PFSK-1 (cell line): Measurements from ENCODE around the gene FAM124B.

Experiments used
- FOXP2 ChIP-seq: optimal IDR thresholded peaks from 2 replicates; pipeline ENCODE3; 2011; ENCODE audit warnings: borderline replicate concordance, control low read depth, inconsistent platforms; ENCODE audit not compliant: insufficient read depth; ENCODE audit errors: extremely low read length, extremely low read depth
- POLR2AphosphoS5 ChIP-seq: IDR thresholded peaks from 2 replicates; pipeline ENCODE4 v1.6.1; 2012; ENCODE audit warnings: low read depth, mild to moderate bottlenecking, control low read depth, low read length, moderate library complexity
- REST ChIP-seq, 2 experiments: IDR thresholded peaks; 2 replicates each; pipeline versions ENCODE4 v1.6.1 to v1.8.0; 2011 to 2012; ENCODE audit warnings: low read depth in 2 of 2, low read length in 2 of 2, control low read depth in 1 of 2, inconsistent platforms in 1 of 2, mild to moderate bottlenecking in 1 of 2, moderate library complexity in 1 of 2; ENCODE audit not compliant: insufficient read depth in 1 of 2
- SIN3A ChIP-seq: IDR thresholded peaks from 2 replicates; pipeline ENCODE4 v1.6.1; 2012; ENCODE audit warnings: mild to moderate bottlenecking, low read length, moderate library complexity, borderline replicate concordance; ENCODE audit not compliant: insufficient read depth
- TAF1 ChIP-seq: IDR thresholded peaks from 2 replicates; pipeline ENCODE4 v1.6.1; 2012; ENCODE audit warnings: low read length, control low read depth, borderline replicate concordance; ENCODE audit not compliant: insufficient read depth

Gene FAM124B

DNA sequence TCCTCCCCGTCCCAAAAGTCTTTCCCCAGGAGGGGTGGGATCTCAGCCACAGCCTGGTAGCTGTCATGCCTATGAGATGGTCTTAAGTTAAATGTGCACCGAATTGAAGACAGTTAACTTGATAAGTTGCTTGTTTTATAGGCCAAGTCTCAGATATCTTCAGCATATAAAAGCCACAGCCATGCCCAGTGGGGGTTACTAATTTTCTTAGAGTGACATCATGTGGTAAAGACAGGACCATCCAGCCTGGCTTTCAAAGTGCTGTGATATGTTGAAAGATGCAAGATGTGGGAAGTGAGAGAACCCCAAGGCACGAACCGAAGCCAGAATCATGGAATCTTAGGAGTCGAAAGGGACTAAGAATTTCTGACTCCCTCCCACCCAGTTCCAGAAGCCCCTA lies 42.1 kb upstream of the FAM124B start:
- TF ChIP-seq REST (IDR thresholded peaks at IDR 0.05; ENCODE audit: insufficient read depth in 1 of 2, low read depth in 2 of 2, low read length in 2 of 2), result no peak
- no peak for TF ChIP-seq TAF1

DNA sequence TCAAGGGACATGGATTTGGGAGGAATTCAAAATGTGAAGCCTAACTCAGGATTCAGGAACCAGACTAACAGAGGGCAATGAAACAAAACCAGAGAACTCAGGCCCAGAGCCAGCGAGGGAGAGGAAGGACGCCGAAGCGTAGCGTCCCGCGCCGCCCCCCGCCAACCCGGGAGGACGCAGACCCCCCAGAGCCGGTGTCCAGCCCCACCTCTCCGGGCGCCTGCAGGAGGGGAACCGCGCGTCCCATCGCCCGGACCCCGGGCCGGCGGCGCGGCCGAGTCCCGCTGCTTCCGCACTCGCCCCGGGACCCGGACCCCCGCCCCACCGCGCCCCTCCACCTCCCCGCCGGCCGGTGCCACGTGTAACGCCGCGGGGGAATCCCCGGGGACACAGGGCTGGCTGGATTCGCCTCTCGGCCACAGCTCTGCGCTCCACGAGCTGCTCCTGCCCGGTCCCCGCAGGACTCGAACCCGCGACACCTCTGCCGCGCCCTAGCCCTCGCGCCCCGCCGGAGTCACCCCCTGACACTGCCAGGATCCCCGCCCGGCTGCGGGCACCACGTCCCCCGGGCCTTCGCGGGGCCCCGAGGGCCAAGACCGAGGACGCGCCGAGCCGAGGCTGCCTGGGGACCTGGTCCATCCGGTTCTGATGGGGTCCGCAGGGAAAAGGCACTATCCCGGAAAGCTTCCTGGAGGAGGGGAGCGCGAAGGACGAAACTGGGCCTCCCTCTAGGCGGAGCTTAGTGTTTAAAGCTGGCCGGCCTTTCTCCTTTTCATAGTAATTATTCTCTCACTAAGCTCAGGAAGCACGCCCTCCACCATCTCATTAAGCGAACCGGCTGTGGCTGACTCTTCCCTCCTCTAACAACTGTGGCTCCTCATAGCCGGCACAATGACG lies 40.4 kb upstream of the FAM124B start:
- no peak for TF ChIP-seq SIN3A
- TF ChIP-seq TAF1, result no peak
- no peak for TF ChIP-seq FOXP2
- no peak for TF ChIP-seq REST (IDR thresholded peaks at IDR 0.05; ENCODE audit: insufficient read depth in 1 of 2, low read depth in 2 of 2, low read length in 2 of 2)
- TF ChIP-seq POLR2AphosphoS5, result no peak

DNA sequence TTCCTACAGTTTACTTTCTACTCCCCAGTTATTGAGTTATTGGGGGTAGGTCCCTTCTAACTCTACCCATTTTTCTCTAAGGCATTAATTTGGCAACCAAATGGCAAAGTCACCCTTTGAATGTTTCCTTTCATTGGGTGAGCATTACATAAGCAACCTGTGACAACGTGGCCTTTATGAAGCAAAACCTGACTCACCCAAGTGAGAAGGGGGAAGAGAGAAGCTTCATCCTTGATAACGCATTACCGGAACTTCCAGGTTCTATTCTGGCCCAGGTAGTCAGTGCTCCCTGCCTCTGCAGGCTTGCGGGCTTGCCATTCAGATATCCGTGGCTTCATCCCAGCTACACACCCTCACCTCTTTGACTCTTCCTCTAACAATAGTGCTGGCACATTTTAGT lies 39.1 kb upstream of the FAM124B start:
- TF ChIP-seq FOXP2 (no peak), SIN3A (no peak), REST (IDR thresholded peaks at IDR 0.05; ENCODE audit: insufficient read depth in 1 of 2, low read depth in 2 of 2, low read length in 2 of 2) (no peak), POLR2AphosphoS5 (no peak), TAF1 (no peak)

DNA sequence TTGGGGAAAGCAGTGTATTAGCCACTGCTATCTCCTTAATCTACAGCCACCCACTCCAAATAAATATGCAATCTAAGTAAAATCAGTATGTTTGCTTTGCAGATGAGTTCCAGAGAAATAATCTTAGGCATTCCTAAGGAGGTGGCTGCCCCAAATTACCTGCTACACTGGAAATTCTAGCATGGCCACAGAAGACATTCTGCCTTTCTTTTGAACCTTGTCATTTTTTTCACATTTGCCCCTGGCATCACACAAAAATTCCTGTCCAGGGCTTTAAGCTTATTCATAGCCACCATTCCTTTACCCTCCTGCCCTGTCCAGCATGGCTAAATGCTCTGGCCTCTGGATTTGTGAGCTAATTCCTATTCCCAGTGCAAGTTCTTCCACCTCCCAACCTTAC lies 36.8 kb upstream of the FAM124B start:
- no peak for TF ChIP-seq SIN3A

DNA sequence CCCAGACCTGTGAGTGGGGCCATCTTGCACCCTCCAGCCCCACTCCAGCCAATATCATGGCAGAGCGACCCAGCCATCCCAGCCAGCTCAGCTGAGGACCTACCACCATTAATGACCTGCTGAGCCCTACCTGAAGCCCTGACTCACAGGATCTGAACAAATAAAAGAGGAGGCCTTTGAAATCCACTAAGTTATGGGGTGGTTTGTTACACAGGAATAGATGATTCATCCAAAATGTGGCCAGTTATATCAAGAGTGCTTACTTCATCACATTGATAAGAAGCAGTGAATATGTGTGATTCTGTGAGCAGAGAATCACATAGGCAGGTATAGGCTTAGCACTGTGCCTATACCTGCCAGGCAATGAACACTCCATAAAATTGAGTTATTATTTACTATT lies 34.7 kb upstream of the FAM124B start:
- TF ChIP-seq SIN3A (no peak), TAF1 (no peak), REST (IDR thresholded peaks at IDR 0.05; ENCODE audit: insufficient read depth in 1 of 2, low read depth in 2 of 2, low read length in 2 of 2) (no peak), POLR2AphosphoS5 (no peak), FOXP2 (no peak)
